ENCODE data around the gene OPRPN. TPM values are rescaled to one million over a fixed set of nuclear protein-coding genes. Genes with fewer than 3 reads are reported as not detected.

The OPRPN gene
- total RNA-seq, 1 donor from 2014 or later: not detected

DNA sequence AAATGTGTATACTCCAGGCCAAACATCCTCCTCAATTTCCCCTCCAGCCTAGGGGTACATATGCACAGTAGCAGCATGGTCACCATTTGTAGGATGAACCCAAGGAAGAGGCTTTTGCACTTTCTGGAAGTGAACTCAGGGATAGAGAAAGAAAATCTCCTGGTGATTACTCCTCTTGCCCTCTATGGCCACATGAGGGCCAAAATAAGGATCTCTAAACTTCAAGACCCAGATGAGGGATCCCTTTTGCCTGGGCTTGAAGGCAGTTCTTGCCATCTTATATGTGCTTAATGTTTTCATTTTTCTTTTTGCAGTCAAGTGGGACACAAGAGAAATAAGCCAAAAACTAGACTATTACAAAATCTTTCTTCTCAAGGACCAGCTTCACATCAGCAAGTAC, 44.7 kb downstream of the OPRPN start:
- no peaks in the 10 kb centered on the region for H3K27me3 ChIP-seq (ENCODE audit: insufficient read depth, low read length)

DNA sequence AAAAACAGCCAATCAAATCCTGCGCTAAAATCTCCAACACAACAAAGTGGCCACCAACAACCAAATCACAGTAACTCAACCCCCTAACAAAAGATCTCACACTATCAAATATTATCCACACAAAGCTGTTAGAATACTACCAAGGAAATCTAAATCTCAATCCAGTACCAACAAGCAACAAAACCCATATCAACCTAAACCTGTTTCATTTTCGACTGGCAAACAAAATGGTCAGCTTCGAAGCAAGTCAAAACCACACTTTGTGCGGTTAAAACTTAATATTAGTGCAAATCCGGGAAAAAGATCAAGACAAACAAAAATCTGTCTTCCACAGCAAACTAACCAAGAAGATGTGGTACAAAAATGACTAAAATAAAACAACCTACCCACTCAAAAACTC, 45.6 kb downstream of the OPRPN start:
- TF ChIP-seq, protein P1, sequence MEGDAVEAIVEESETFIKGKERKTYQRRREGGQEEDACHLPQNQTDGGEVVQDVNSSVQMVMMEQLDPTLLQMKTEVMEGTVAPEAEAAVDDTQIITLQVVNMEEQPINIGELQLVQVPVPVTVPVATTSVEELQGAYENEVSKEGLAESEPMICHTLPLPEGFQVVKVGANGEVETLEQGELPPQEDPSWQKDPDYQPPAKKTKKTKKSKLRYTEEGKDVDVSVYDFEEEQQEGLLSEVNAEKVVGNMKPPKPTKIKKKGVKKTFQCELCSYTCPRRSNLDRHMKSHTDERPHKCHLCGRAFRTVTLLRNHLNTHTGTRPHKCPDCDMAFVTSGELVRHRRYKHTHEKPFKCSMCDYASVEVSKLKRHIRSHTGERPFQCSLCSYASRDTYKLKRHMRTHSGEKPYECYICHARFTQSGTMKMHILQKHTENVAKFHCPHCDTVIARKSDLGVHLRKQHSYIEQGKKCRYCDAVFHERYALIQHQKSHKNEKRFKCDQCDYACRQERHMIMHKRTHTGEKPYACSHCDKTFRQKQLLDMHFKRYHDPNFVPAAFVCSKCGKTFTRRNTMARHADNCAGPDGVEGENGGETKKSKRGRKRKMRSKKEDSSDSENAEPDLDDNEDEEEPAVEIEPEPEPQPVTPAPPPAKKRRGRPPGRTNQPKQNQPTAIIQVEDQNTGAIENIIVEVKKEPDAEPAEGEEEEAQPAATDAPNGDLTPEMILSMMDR (IDR thresholded peaks at IDR 0.05; ENCODE audit: insufficient read depth, low read depth, low read length): no peak
- TF ChIP-seq EZH2 (IDR thresholded peaks at IDR 0.05; ENCODE audit: insufficient read depth, low read length): no peak
- H3K36me3 ChIP-seq (ENCODE audit: insufficient read depth, low read length): no peaks in the 10 kb centered on the region
- no peak overlapping the region for H2AFZ ChIP-seq (ENCODE audit: low read depth, low read length)
- DNase-seq (ENCODE audit: low read depth) (no peak), FAIRE-seq (no peak)
- H3K9me3 ChIP-seq (ENCODE audit: insufficient read depth, low read depth, low read length): no peaks in the 10 kb centered on the region
- no peak overlapping the region for H3K27ac ChIP-seq (ENCODE audit: low read depth, low read length)
- H3K9ac ChIP-seq (ENCODE audit: low read length): no peak overlapping the region
- H3K4me3 Mint-ChIP-seq (ENCODE audit: unreplicated experiment): no peak overlapping the region
- H3K4me3 ChIP-seq (ENCODE audit: insufficient read depth, low read depth, low read length): no peak overlapping the region
- H3K79me2 ChIP-seq (ENCODE audit: insufficient read depth, low read length): no peaks in the 10 kb centered on the region
- H3K36me3 Mint-ChIP-seq (ENCODE audit: low read depth, unreplicated experiment): no peaks in the 10 kb centered on the region
- H3K27me3 ChIP-seq (ENCODE audit: insufficient read depth, low read length): no peaks in the 10 kb centered on the region
- no peaks in the 10 kb centered on the region for H4K20me1 ChIP-seq (ENCODE audit: insufficient read depth, low read length)
- H3K4me1 ChIP-seq (ENCODE audit: insufficient read depth, low read length): no peaks in the 10 kb centered on the region
- H3K27me3 Mint-ChIP-seq (ENCODE audit: low read depth, unreplicated experiment): no peaks in the 10 kb centered on the region
- no peak overlapping the region for H3K27ac Mint-ChIP-seq (ENCODE audit: unreplicated experiment)
- no peaks in the 10 kb centered on the region for H3K9me3 Mint-ChIP-seq (ENCODE audit: unreplicated experiment)
- no peak overlapping the region for H3K4me2 ChIP-seq (ENCODE audit: low read length)
- H3K4me1 Mint-ChIP-seq (ENCODE audit: low read depth, unreplicated experiment): no peaks in the 10 kb centered on the region

More for the DNA sequence above, 44.7 kb downstream of the OPRPN start:
- no peak overlapping the region for H3K27ac Mint-ChIP-seq (ENCODE audit: unreplicated experiment)
- no peaks in the 10 kb centered on the region for H3K36me3 Mint-ChIP-seq (ENCODE audit: low read depth, unreplicated experiment)
- H3K4me1 Mint-ChIP-seq (ENCODE audit: low read depth, unreplicated experiment): no peaks in the 10 kb centered on the region
- TF ChIP-seq, protein P1 (IDR thresholded peaks at IDR 0.05; ENCODE audit: insufficient read depth, low read depth, low read length): no peak
- TF ChIP-seq EZH2 (IDR thresholded peaks at IDR 0.05; ENCODE audit: insufficient read depth, low read length): no peak
- Histone ChIP-seq H3K79me2 (ENCODE audit: insufficient read depth, low read length) (no peaks in the 10 kb centered on the region), H3K27ac (ENCODE audit: low read depth, low read length) (no peak overlapping the region), H4K20me1 (ENCODE audit: insufficient read depth, low read length) (no peaks in the 10 kb centered on the region), H3K4me2 (ENCODE audit: low read length) (no peak overlapping the region), H3K9me3 (ENCODE audit: insufficient read depth, low read depth, low read length) (no peaks in the 10 kb centered on the region), H3K9ac (ENCODE audit: low read length) (no peak overlapping the region), H2AFZ (ENCODE audit: low read depth, low read length) (no peak overlapping the region), H3K4me3 (ENCODE audit: insufficient read depth, low read depth, low read length) (no peak overlapping the region), H3K4me1 (ENCODE audit: insufficient read depth, low read length) (no peaks in the 10 kb centered on the region), H3K36me3 (ENCODE audit: insufficient read depth, low read length) (no peaks in the 10 kb centered on the region)
- DNase-seq (ENCODE audit: low read depth) (no peak), FAIRE-seq (no peak)
- no peaks in the 10 kb centered on the region for H3K27me3 Mint-ChIP-seq (ENCODE audit: low read depth, unreplicated experiment)
- H3K4me3 Mint-ChIP-seq (ENCODE audit: unreplicated experiment): no peak overlapping the region
- no peaks in the 10 kb centered on the region for H3K9me3 Mint-ChIP-seq (ENCODE audit: unreplicated experiment)

DNA sequence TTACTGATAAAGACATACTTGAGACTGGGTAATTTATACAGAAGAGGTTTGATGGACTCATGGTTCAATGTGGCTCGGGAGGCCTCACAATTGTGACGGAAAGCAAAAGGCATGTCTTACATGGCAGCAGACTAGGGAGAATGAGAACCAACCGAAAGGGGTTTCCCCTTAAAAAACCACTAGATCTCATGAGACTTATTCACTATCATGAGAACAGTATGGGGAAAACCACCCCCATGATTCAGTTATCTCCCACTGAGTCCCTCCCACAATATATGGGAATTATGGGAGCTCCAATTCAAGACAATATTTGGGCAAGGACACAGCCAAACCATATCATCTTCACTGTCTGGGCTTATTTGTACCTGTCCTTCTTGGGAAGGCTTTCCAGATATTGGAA, 51.5 kb downstream of the OPRPN start:
- no peaks in the 10 kb centered on the region for H3K36me3 ChIP-seq (ENCODE audit: insufficient read depth, low read length)
- FAIRE-seq: no peak
- Mint-ChIP-seq H3K4me1 (ENCODE audit: low read depth, unreplicated experiment) (no peaks in the 10 kb centered on the region), H3K4me3 (ENCODE audit: unreplicated experiment) (no peak overlapping the region), H3K27ac (ENCODE audit: unreplicated experiment) (no peak overlapping the region), H3K36me3 (ENCODE audit: low read depth, unreplicated experiment) (no peaks in the 10 kb centered on the region), H3K27me3 (ENCODE audit: low read depth, unreplicated experiment) (no peaks in the 10 kb centered on the region), H3K9me3 (ENCODE audit: unreplicated experiment) (no peaks in the 10 kb centered on the region)
- DNase-seq (ENCODE audit: low read depth): no peak
- no peak overlapping the region for H3K4me2 ChIP-seq (ENCODE audit: low read length)
- H3K9me3 ChIP-seq (ENCODE audit: insufficient read depth, low read depth, low read length): no peaks in the 10 kb centered on the region
- H4K20me1 ChIP-seq (ENCODE audit: insufficient read depth, low read length): no peaks in the 10 kb centered on the region
- H3K9ac ChIP-seq (ENCODE audit: low read length): no peak overlapping the region
- no peak overlapping the region for H3K4me3 ChIP-seq (ENCODE audit: insufficient read depth, low read depth, low read length)
- no peak overlapping the region for H3K27ac ChIP-seq (ENCODE audit: low read depth, low read length)
- no peaks in the 10 kb centered on the region for H3K27me3 ChIP-seq (ENCODE audit: insufficient read depth, low read length)
- H3K79me2 ChIP-seq (ENCODE audit: insufficient read depth, low read length): no peaks in the 10 kb centered on the region
- no peaks in the 10 kb centered on the region for H3K4me1 ChIP-seq (ENCODE audit: insufficient read depth, low read length)
- H2AFZ ChIP-seq (ENCODE audit: low read depth, low read length): no peak overlapping the region
- TF ChIP-seq EZH2 (IDR thresholded peaks at IDR 0.05; ENCODE audit: insufficient read depth, low read length): no peak
- TF ChIP-seq, protein P1 (IDR thresholded peaks at IDR 0.05; ENCODE audit: insufficient read depth, low read depth, low read length): no peak

Data from astrocyte (in vitro differentiated cells and primary cell).